ENCODE results near the gene RHEBL1. TPM values are rescaled to one million over a fixed set of nuclear protein-coding genes. Genes with fewer than 3 reads are reported as not detected.

RHEBL1 gene
- polyA plus RNA-seq, 3 donors: 0.17 to 0.96 (median 0.50) TPM

GRCh38 chr12:49041036-49041880 is 28.5 kb downstream of the RHEBL1 start:
- H3K36me3 Mint-ChIP-seq: peaks cover 89 to 100% of the 10 kb centered on the region in 2 donors
- peak overlapping the region in 1 of 7 donors; percentile 70 for H3K27ac Mint-ChIP-seq
- no peak for TF ChIP-seq CTCF (IDR thresholded peaks at IDR 0.05)

DNA sequence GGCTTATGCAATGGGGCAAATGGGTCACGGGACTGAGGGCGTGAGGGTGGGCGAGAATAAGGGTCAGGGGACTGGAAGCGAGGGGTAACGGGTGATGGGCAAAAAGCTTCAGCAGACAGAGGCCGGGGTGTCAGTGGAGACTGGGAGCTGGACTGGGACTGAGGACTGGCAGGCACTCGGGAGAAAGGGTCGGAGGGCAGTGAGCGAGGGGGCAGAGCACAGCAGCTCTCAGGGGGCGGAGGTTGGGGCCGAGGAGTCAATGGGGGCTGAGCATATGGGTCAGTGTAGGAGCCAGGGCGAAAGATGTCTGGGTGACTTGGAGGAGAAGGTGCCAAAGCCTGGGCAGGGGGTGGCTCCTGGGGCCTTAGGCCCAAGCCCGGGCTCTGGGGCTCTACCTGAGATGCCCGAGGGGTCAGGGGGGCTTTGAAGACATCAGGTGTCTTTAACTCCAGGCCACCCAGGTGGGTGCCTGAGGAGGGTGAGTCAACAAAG is 29.4 kb downstream of the RHEBL1 start:
- Mint-ChIP-seq H3K27me3 (ENCODE audit: low read depth in 3 of 3) (no peaks in the 10 kb centered on the region), H3K36me3 (peaks cover 89 to 100% of the 10 kb centered on the region in 2 donors), H3K27ac (peak overlapping the region in 4 of 7 donors; percentile 23 to 50 (median 34)), H3K9me3 (no peaks in the 10 kb centered on the region), H3K4me3 (no peak overlapping the region), H3K4me1 (no peaks in the 10 kb centered on the region)
- intact Hi-C loops (cut with micrococcal nuclease): loop anchor here in 1 of 2 donors (10.0 kb wide), 1 partner anchor 46 kb away; the partner anchor contains the start of gene DDN
- Histone ChIP-seq H3K9ac (ENCODE audit: insufficient read depth, low read length, poor library complexity, severe bottlenecking) (no peak overlapping the region), H3K4me2 (replicated peaks; ENCODE audit: extremely low read depth, low read length, poor library complexity, severe bottlenecking) (no peak overlapping the region), H3K27me3 (ENCODE audit: control insufficient read depth in 2 of 2, insufficient read depth in 2 of 2, low read length in 2 of 2) (no peaks in the 10 kb centered on the region), H2AFZ (ENCODE audit: insufficient read depth, low read depth, low read length, poor library complexity, severe bottlenecking) (no peak overlapping the region), H3K9me3 (replicated peaks in 1 of 2; ENCODE audit: control insufficient read depth in 1 of 2, insufficient read depth in 1 of 2, low read length in 2 of 2) (no peaks in the 10 kb centered on the region), H3K4me3 (replicated peaks in 1 of 3; ENCODE audit: low read depth in 2 of 3, low read length in 3 of 3) (no peak overlapping the region), H4K20me1 (ENCODE audit: insufficient read depth, low read length) (peaks cover 97% of the 10 kb centered on the region), H3K4me1 (ENCODE audit: control insufficient read depth in 1 of 2, insufficient read depth in 2 of 2, low read length in 2 of 2) (no peaks in the 10 kb centered on the region), H3K79me2 (ENCODE audit: insufficient read depth, low read length) (peaks cover 14% of the 10 kb centered on the region), H3K36me3 (replicated peaks in 1 of 2; ENCODE audit: control insufficient read depth in 1 of 2, insufficient read depth in 2 of 2, low read length in 2 of 2) (peaks cover 93 to 99% of the 10 kb centered on the region in 2 donors), H3K27ac (ENCODE audit: low read depth in 1 of 2, low read length in 2 of 2) (no peak overlapping the region)
- DNase-seq: no peak
- WGBS (ENCODE audit: insufficient coverage): 98% methylated on average over 14 of the region's 14 CpGs
- TF ChIP-seq CTCF (IDR thresholded peaks at IDR 0.05): no peak

More at GRCh38 chr12:49041036-49041880, 28.5 kb downstream of the RHEBL1 start:
- no peaks in the 10 kb centered on the region for H3K9me3 Mint-ChIP-seq
- H3K4me3 ChIP-seq (replicated peaks in 1 of 3; ENCODE audit: low read depth in 2 of 3, low read length in 3 of 3): no peak overlapping the region
- H3K4me1 Mint-ChIP-seq: no peaks in the 10 kb centered on the region
- intact Hi-C loops (cut with micrococcal nuclease): loop anchor here in 1 of 2 donors (10.0 kb wide), 1 partner anchor 46 kb away; the partner anchor contains the start of gene DDN
- peaks cover 97% of the 10 kb centered on the region for H4K20me1 ChIP-seq (ENCODE audit: insufficient read depth, low read length)
- no peak overlapping the region for H3K27ac ChIP-seq (ENCODE audit: low read depth in 1 of 2, low read length in 2 of 2)
- no peak overlapping the region for H3K4me3 Mint-ChIP-seq
- no peaks in the 10 kb centered on the region for H3K9me3 ChIP-seq (replicated peaks in 1 of 2; ENCODE audit: control insufficient read depth in 1 of 2, insufficient read depth in 1 of 2, low read length in 2 of 2)
- no peak overlapping the region for H3K9ac ChIP-seq (ENCODE audit: insufficient read depth, low read length, poor library complexity, severe bottlenecking)
- H3K27me3 ChIP-seq (ENCODE audit: control insufficient read depth in 2 of 2, insufficient read depth in 2 of 2, low read length in 2 of 2): no peaks in the 10 kb centered on the region
- DNase-seq: no peak
- no peaks in the 10 kb centered on the region for H3K27me3 Mint-ChIP-seq (ENCODE audit: low read depth in 3 of 3)
- H3K4me1 ChIP-seq (ENCODE audit: control insufficient read depth in 1 of 2, insufficient read depth in 2 of 2, low read length in 2 of 2): no peaks in the 10 kb centered on the region
- peaks cover 97 to 99% of the 10 kb centered on the region in 2 donors for H3K36me3 ChIP-seq (replicated peaks in 1 of 2; ENCODE audit: control insufficient read depth in 1 of 2, insufficient read depth in 2 of 2, low read length in 2 of 2)
- H2AFZ ChIP-seq (ENCODE audit: insufficient read depth, low read depth, low read length, poor library complexity, severe bottlenecking): no peak overlapping the region
- peaks cover 14% of the 10 kb centered on the region for H3K79me2 ChIP-seq (ENCODE audit: insufficient read depth, low read length)
- H3K4me2 ChIP-seq (replicated peaks; ENCODE audit: extremely low read depth, low read length, poor library complexity, severe bottlenecking): no peak overlapping the region
- over 99% methylated on average over 18 of the region's 31 CpGs for WGBS (ENCODE audit: insufficient coverage)
